GM21447 (cell line): ENCODE measurements around the gene SMAP1.
"Not testable (repeated sequence)": the region's sequence is repeated elsewhere in the genome, so short reads cannot be mapped to it uniquely, and the experiment has no call there.

Experiments
- ATAC-seq: cut with Tn5 transposase; IDR thresholded peaks from one replicate; pipeline ENCODE4 v1.9.1; 2021; ENCODE audit not compliant: unreplicated experiment

The SMAP1 gene

DNA sequence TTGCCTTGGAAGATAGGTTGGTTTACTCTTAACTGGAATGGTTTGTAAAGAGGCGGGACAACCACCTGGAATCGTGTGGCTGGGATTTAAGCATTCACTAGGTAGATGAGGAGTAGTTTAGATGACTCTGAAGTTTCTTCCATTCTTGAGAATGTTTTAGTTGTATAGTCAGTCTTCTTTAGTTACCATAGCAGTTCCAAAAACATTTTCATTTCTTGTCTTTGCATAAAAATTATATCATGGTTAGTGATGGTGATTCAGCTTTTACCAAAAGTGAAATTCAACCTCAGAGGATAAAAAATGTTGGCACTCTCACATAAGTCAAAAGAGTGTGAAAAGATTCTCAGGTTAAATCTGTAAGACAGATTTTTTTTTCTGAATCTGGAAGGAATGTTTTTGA lies 70.3 kb downstream of the SMAP1 start:
- no peak for ATAC-seq

DNA sequence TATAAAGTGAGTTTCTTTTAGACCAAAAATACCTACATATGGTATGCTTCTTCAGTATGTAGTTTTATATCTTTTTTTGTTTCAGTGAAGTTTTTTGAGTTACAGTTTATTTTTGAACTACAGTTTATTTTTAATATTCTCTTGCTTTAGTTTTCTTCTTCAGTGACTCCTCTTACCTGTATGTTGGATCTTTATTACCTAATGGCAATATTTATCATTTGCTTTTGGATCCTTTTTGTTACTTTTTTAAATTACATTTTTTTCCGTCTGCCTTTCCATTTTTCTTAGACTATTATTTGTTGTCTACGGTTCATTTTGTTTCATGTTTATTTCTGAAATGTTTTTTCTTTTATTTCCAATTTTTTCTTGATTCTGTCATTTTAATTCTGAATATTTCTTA lies 71.9 kb downstream of the SMAP1 start:
- ATAC-seq = no peak

DNA sequence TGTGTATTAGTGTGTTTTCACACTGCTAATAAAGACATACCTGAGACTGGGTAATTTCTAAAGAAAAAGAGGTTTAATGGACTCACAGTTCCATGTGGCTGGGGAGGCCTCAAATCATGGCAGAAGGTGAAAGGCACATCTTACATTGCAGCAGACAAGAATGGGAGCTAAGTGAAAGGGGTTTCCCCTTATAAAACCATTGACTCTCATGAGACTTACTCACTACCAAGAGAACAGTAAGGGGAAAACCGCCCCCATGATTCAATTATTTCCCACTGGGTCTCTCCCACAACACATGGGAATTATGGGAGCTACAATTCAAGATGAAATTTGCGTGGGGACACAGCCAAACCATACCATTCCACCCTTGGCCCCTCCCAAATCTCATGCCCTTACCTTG lies 73.1 kb downstream of the SMAP1 start:
- ATAC-seq = not testable (repeated sequence)

DNA sequence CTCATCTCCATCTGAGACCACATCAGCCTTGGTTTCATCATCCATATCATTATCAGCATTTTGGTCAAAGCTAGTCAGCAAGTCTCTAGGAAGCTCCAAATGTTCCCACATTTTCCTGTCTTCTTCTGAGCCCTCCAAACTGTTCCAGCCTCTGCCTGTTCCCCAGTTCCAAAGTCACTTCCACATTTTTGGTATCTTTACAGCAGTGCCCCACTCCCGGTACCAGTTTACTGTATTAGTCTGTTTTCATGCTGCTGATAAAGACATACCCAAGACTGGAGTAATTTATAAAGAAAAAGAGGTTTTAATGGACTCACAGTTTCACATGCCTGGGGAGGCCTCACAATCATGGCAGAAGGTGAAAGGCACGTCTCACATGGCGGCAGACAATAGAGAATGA lies 74.8 kb downstream of the SMAP1 start:
- ATAC-seq = not testable (repeated sequence)

DNA sequence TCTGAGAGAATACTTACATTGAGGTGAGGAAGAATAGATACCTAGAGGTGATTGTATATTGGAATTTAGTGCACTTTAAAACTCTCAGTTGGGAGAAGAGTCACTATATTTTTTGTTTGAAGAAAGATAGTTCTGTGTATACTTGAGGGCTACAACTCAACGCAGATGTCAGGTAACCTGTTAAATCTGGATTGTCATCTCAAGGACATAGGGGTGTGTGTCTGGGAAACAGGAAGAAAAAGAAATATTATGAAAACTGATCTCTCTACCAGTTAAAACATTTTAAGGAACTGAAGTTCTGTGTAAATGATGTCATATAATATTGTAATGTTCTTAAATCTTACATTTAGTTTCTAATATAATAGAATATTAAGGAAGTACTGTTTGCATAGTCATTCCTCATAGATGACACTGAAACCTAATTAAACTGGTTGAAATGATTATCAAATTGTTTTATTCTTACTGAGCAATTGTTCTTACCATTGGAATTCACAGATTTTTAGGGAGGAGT lies 86.2 kb downstream of the SMAP1 start:
- no peak for ATAC-seq

DNA sequence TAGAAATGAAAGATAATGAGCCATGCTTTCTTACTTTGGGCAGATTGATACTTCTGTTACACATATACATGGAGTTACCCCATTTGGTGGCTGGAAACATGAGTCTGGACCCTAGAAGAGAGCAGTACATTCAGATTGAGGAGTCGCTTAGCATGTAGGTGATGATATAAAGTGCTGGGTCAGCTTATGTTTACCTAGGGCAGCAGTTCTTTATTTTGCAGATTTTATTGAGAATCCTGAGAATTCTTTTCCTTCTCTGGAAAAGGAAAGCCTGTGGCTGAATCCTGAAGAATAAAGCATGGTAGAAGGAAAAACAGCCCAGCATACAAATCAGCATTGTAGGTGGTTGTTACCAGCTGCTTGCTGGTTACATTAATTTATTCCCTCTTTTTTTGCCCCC lies 91.2 kb downstream of the SMAP1 start:
- ATAC-seq = no peak

DNA sequence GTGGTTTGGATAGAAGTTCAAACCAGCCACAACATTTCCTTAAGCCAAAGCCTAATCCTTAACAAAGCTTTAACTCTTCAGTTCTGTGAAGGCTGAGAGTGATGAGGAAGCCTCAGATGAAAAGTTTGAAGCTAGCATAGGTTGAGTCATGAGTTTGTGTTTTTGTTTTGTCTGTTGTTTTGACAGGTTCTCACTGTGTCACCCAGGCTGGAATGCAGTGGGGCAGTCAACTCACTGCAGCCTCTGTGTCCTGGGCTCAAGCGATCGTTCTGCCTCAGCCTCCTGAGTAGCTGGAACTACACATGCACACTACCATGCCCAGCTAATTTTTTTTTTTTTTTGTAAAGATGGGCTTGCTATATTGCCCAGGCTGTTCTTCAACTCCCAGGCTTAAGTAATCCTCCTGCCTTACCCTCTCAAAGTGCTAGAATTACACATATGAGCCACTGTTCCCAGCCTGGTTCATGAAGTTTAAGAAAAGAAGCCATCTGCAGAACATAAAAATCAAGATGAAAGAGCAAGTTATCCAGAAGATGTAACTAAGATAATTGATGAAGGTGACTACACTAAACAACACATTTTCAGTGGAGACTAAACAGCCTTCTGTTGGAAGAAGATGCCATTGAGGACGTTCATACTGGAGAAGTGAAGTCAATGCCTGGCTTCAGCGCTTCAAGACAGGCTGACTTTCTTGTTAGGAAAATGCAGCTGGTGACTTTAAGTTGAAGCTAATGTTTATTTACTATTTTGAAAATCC lies 96.2 kb downstream of the SMAP1 start:
- ATAC-seq = no peak

DNA sequence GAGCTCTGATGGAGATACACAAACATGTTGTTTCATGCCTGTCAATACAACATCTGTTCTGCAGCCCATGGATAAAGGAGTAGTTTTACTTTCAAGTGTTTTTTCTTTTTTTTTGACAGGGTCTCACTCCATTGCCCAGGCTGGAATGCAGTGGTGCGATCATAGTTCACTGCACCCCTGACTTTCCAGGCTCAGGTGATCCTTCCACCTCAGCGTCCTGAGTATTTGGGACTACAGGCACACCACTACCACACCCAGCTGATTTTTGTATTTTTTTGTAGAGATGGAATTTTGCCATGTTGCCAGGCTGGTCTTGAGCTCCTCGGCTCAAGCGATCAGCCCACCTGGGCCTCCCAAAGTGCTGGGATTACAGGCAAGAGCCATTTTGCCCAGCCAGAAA lies 97.0 kb downstream of the SMAP1 start:
- ATAC-seq = no peak

DNA sequence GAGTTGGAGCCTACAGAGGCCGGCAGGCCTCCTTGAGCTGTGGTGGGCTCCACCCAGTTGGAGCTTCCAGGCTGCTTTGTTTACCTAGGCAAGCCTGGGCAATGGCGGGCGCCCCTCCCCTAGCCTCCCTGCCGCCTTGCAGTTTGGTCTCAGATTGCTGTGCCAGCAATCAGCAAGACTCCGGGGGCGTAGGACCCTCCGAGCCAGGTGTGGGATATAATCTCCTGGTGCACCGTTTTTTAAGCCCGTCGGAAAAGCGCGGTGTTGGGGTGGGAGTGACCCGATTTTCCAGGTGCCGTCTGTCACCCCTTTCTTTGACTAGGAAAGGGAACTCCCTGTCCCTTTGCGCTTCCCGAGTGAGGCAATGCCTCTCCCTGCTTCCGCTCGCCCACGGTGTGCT lies 103.7 kb downstream of the SMAP1 start:
- not testable (repeated sequence) for ATAC-seq

DNA sequence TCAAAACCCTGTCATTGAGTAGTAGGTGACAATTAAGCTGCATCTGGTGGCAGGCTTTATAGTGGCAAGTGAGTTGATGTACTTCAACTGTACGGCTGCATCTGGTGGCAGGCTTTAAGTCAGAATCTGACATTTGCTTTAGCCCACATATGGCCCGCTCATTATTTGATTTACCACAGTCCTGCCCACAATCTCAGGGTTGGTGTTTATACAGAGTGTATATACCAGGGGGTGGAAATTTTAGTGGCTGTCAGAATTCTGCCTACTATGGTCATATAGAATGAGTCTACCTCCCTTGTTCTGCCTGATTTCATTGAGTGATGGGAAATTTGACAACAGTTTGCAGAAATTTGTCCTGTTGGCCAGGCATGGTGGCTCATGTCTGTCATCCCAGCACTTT lies 112.3 kb downstream of the SMAP1 start:
- ATAC-seq = no peak

DNA sequence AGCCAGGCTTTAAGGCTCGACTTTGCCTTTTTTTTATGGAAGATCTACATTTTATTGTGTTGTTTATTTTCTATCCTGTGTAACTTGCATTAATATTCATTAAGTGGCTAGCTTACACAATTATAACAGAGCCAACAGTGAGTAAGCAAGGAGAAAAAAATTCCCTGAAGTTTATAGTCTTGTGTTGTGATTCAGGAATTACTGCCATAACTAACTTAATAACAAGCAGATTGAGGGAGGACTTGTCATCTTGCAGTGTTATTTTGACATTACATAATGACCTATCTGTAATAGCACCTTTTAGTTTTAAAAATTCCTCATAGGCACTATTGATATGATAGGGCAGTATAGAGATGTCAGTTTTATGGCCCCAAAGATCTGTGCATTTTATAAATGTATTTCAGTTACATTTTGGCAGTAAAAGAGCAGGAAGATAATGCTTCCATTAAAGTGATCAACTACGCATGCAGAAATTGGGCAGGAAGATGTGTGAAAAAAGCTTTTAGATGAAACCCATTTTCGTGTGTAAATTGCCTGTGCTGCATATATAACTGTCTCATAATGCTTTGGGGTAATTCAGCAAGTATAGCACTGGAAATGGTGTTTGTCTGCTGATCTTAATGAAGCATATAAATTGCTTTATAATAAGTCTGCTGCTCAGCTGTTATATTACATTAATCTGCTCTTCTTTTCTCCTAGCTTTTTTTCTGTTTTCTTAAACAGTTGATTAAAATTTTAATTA lies 123.0 kb downstream of the SMAP1 start:
- no peak for ATAC-seq

DNA sequence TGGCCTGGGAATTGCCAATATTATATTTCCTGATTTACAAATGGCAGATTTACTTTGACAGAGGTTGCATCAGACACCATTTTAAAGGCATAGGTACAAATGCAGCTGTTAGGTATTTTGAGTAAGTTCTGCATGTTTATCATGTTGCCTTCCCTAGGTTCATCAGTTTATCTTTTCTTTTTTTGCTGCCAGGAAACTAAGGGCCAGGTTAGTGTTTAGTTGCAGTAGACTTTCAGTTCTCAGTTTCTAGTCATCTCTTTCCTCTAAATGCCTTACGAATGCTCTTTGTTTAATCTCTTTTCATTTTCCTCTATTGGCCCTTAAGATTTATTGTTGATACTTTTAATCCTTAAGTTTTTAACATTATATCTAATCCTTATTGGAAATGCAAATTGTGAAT lies 129.9 kb downstream of the SMAP1 start:
- ATAC-seq = peak; percentile 97

DNA sequence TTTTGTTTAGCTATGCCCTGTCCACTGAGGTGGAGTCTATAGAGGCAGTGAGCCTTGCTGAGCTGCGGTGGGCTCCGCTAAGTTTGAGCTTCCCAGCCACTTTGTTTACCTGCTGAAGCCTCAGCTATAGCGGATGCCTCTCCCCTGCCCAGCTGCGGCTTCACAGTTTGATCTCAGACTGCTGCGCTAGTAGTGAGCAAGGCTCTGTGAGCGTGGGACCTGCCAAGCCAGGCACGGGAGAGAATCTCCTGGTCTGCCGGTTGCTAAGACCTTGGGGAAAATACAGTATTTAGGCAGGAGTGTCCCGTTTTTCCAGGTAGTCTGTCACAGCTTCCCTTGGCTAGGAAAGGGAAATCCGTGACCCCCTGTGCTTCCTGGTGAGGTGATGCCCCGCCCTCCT lies 138.4 kb downstream of the SMAP1 start:
- no peak for ATAC-seq

DNA sequence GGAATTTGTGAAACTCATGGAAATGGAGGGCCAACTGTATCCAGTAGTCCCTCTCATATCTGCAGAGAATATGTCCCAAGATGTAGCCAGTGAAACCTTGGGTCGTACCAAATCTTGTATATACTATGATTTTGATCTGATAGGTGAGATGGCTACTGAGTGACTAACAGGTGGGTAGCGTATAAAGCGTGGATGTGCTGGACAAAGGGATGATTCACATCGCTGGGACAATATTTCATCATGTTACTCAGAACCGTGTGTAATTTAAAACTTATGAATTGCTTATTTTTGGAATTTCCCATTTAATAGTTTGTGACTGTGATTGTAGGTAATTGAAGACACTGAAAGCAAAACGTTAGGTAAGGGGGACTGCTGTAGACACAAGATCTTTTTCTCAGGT lies 144.1 kb downstream of the SMAP1 start:
- ATAC-seq = no peak

DNA sequence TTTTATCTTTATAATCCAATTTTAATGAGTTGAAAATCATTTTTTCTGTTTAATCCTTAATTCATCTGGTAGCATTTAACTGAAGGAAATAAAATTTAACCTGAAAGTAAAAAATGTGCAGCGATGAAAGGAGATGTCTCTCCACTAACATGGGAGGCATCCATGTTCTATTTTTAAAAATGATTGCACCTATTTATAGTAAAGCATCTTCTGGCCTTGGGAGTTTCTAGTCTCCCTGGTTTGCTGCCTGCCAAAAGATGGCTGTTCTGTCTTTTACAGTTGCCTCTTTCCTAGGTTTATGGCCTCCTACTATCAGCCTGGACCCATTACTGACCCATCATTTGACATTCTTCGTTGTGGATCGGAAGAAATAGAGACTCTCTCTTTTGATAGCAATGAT lies 146.2 kb downstream of the SMAP1 start:
- ATAC-seq = no peak

DNA sequence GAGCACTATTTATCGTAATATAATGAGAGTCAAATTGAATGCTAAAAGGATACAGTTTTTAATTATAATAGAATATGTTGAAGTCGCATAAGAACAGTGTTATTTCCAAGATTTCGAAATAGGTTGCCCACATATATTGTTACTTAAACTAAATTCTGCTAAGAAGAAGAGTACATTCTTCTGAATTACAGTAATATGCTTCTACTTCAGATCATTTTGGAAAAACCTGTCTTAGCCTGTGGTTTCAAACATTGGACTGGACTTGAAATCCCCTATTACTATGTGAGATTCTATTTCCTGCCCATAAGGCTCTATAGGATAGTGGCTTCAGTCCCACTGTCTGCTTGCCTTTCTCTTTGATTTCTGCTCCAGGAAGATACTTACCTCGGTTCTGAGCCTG lies 152.0 kb downstream of the SMAP1 start:
- no peak for ATAC-seq

DNA sequence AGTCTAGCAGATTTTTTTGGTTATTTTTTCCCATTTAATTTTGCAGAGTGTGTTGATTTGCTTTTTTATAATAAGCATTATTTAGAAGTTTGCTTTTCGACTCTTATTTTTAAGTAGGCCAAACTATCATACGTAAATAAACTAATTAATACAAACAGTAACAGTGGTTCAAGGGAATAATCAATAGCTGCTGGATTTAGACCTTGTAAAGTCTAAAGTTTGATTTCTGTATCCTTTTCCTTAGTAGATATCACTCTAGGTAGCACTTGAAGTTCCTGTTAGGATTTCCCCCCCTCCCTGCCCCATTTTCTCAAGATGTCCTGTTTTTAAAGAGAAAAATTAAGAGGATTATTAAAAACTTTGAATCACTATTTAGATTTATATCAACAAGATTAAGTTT lies 153.1 kb downstream of the SMAP1 start:
- no peak for ATAC-seq

DNA sequence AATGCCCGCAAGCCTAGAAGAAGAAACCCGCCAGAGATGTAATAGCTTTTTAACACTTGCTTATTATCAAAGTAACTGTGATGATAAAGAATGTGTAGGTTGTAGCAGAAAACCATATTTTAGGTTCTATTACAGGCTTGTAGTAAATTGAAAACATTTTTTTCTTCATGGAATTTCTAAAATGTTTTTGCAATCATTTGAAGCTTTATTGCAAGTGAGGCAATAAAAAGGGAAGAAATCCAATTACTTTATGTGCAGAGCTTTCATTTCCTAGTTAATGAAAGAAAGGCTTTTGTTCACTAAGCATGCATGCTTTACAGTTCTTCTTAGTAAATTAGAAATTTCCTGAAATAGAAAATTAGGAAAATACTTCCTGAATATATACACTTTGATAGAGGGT lies 154.1 kb downstream of the SMAP1 start:
- ATAC-seq = no peak

DNA sequence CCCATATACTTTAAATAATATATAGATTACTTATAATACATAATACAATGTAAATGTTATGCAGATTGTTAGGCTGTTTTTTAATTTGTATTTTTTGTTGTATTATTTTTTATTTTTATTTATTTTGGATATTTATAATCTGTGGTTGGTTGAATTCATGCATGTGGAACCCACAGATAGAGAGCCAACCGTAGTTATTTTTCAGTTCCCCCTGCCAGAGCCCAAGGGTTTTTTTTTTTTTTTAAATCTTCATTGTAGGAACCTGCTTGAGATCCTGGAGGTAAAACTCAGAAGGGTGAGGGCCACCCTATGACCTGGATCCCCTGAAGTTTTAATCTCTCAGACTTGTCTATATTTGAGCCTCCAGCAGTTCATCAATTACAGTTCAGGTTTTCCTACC lies 156.0 kb downstream of the SMAP1 start:
- no peak for ATAC-seq

DNA sequence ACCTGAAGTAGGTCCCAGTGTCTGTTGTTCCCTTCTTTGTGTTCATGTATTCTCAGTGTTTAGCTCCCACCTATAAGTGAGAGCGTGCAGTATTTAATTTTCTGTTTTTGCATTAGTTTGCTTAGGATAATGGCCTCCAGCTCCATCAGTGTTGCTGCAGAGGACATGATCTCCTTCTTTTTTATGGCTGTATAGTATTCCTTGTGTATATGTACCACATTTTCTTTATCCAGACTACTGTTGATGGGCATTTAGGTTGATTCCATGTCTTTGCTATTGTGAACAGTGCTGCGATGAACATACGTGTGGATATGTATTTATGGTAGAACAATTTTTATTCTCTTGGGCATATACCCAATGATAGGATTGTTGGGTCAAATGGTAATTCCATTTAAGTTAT lies 163.7 kb downstream of the SMAP1 start:
- ATAC-seq = no peak

DNA sequence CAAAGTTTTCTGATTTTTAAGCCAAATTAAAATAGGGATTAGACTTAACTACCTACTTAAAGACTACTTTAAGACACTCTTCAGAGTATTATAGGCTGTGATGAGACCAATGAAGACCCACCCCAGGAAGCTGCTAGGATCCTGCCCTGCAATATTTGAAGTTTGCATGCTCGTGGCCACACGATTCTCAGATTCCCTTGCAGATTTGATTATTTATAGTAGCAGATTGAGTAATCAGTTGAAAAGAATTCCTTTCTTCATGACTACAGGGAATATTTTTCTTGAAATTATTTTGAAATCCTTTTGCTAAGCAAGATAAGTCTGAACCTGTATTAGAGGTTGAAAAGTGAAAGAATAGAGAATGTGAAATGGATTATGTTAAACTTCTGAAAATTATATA lies 166.8 kb downstream of the SMAP1 start:
- no peak for ATAC-seq

DNA sequence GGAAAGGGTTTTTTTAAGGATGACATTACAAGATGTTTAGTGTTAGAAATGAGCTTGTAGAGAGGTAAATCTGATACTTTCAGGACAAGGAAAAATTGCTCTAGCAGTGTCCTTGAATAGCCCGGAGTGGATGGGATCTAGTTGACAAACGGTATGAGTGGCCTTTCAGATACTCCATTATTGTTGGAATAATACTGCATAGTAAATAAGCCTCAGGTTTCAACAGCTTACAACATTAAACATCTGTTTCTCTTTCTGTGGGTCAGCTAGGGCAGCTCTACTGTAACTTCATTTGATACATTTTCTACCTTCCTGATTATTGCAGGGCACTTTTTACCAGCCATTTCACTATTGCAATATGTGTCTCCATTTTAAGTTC lies 171.2 kb downstream of the SMAP1 start:
- no peak for ATAC-seq
